IMR-90 (cell line): ENCODE data around the gene PEX26.

Experiments
- CEBPB ChIP-seq: IDR thresholded peaks from 2 replicates; pipeline ENCODE4 v1.6.1; 2012; ENCODE audit warnings: low read depth, low read length, improper control_type of control experiment
- CTCF ChIP-seq: conservative IDR thresholded peaks from 2 replicates; pipeline ENCODE4 v1.5.1; 2012; ENCODE audit warnings: mild to moderate bottlenecking, low read depth, low read length, improper control_type of control experiment
- MAFK ChIP-seq: IDR thresholded peaks from 2 replicates; pipeline ENCODE4 v1.6.1; 2012; ENCODE audit warnings: low read depth, low read length, improper control_type of control experiment
- POLR2A ChIP-seq: IDR thresholded peaks from 2 replicates; pipeline ENCODE4 v1.6.1; 2012; ENCODE audit warnings: mild to moderate bottlenecking, low read depth, low read length
- RAD21 ChIP-seq: IDR thresholded peaks from 2 replicates; pipeline ENCODE4 v1.6.1; 2012; ENCODE audit warnings: low read length, improper control_type of control experiment
- RCOR1 ChIP-seq: IDR thresholded peaks from 2 replicates; pipeline ENCODE4 v1.6.1; 2012; ENCODE audit warnings: mild to moderate bottlenecking, low read length, improper control_type of control experiment; ENCODE audit not compliant: insufficient replicate concordance

GRCh38 chr22:18126606-18127005 is 48.8 kb downstream of the PEX26 start:
- TF ChIP-seq RAD21 (no peak), CTCF (no peak), CEBPB (no peak), MAFK (no peak), POLR2A (no peak), RCOR1 (no peak)
